ENCODE results near the gene POFUT2.

The POFUT2 gene

DNA sequence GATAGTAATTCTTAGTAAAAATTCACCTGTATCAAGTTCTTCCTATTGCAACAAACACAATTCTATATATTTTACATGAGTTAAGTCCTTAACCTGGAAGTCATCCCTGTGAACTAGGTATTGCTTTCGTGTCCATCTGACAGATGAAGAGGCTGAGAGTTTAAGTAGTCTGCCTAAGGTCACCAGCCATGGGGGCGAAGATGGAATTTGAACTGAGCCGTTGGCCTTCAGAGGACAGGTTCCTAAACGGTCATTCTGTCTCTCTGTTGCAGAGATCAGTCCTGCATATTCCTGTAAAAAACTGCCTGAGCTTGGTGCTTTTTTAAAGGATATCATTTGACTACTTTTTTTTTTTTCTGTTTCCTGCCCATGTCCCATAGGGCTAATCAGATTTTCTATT lies 10.2 kb upstream of the POFUT2 start:
- DNase-seq (ENCODE audit: low read depth in 2 of 2), result no peak

GRCh38 chr21:45297329-45297728 lies 9.6 kb upstream of the POFUT2 start:
- no peak for DNase-seq (ENCODE audit: low read depth in 2 of 2)

GRCh38 chr21:45296638-45297037 lies 8.9 kb upstream of the POFUT2 start:
- no peak for DNase-seq (ENCODE audit: low read depth in 2 of 2)

DNA sequence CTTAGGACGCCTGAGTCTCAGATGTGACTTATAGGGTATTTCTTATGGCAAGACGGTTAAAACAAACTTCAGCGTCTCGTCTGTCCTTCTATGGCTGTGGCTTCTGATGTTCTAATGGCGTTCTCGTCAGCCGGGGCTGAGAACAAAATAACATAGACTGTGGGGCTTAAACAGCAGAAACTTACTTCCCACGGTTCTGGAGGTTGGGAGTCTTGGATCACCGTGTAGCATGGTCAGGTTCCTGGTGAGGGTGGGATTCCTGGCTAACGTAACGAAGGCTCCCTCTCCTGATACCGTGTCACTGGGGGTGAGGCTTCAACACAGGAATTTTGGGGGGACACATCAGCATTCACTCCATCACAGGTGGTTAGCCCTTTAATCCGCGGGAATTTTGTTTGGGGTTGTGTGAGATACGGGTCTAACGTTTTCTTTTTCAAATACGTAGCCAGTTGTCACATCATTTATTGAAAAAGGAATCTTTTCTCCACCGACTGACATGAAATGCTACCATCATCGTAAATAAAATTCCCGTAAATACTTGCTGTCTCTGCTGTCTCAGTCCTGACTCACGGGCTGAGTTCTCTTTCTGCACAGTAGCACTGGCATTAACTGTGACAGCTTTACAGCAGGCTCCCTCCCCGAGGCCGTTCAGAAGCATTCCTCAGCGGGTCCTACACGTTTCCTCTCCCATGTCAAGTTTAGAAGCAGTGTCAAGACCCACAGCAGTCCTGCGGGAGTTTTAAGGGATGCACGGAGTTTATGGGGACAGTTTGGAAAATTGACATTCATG lies 8.1 kb upstream of the POFUT2 start:
- DNase-seq (ENCODE audit: low read depth in 2 of 2), result no peak

DNA sequence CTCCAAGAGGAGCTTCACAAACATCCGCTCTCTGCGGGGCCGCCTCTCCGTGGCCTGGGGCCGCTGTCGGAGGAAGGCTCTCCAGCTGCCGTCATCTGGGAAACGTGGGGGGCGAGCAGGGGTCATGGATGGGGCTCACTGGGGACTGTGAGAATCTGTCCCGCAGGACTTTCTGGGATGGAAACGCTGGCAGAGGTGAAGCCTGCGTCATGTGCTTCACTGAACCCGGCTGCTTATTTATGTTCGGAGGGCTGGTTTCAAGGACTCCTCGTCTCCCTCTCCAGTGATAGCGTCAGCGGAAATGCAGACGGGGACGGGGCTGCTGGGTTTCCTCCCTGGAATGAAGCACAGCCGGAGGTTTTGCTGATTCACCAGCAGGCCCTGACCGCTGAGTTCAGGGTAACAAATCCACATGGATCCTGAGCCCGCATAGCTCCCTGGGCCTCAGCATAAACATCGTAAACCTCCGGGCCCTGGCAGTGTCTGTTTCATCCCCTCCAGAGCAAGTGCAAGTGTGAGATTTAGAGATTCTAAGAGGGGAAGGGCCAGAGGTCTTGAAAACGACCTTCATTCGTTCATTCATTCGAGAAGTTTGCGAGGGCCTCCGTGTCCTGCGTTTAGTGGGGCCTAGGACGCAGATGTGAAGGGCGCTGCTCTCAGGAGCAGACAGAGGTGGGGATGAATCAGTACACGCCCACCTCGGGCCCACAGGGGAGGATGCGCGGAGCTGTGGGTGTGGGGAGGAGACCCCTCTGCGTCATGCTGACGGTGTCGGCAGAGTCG lies 7.0 kb upstream of the POFUT2 start:
- no peak for DNase-seq (ENCODE audit: low read depth in 2 of 2)

DNA sequence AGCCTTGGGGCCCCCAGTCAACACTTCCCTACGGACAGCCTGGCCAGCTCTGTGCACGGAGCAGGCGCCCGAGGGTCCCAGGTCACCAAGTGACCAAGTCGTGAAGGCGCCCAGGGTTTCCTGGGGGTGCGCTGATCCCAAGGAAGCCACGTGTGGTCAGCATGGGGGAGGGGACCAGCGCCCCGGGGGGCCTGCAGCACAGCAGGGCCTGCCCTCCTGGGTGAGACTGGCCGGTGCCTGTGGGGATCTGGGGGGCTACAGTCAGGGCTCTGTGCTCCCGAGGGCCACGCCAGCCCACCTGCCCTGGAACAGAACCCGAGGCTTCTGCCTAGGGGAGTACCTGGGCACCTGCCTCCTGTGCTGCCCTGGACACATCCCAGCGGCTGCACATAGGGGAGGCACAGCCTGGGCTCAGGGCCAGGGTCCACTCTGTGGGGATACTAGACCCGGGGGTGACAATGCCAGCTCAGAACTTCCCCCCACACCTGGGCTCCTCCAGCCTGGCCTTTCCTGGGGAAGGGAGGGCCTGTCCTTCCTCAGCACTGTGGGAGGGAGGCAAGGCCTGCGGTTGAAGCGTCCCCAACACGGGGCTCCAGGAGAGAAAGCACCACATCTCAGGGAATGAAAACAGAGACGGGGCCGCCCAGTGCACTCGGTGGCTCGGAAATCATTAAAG lies 6.2 kb upstream of the POFUT2 start:
- no peak for DNase-seq (ENCODE audit: low read depth in 2 of 2)

GRCh38 chr21:45293220-45293725 lies 5.6 kb upstream of the POFUT2 start:
- no peak for DNase-seq (ENCODE audit: low read depth in 2 of 2)

GRCh38 chr21:45292399-45293219 lies 4.9 kb upstream of the POFUT2 start:
- peak; percentile 67 to 72 for DNase-seq (ENCODE audit: low read depth in 2 of 2)

GRCh38 chr21:45291613-45292398 lies 4.1 kb upstream of the POFUT2 start:
- DNase-seq (ENCODE audit: low read depth in 2 of 2), result no peak

DNA sequence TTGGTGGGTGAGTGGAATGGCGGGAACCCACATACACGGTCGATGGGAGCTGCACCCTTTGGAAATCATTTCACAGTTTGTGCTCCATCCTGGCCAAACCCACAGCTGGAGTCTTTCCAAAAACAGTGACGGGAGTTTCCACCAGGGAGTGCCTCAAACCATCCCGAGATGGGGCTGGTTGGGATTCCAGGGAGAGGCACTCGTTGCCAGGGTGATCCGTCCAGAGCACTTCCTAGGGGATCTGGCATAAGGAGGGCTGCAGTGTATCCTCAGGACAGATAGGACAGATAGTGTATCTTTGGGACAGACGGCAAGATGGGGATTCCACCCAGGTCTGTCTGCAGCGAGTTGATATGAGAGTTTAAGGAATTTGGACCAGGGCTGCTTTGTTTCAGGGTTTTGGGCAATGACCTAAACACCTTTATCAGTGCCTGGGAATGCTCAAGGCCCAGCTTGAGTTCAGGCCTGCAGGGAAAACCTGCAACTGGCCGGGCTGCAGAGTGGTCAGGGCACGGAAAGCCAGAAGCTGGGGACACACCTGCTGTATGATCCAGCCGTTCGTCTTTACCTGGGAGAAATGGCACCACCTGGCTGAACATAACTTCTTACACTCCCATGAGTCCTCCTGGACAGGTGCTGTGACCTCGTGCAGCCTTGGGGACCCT lies 3.4 kb upstream of the POFUT2 start:
- DNase-seq (ENCODE audit: low read depth in 2 of 2), result no peak

GRCh38 chr21:45289655-45290515 lies 2.2 kb upstream of the POFUT2 start:
- DNase-seq (ENCODE audit: low read depth in 2 of 2), result no peak

- no peak for DNase-seq (ENCODE audit: low read depth in 2 of 2)
These were observed 1.4 kb upstream of the POFUT2 start for GRCh38 chr21:45289134-45289533.

GRCh38 chr21:45288441-45288841 lies 746 bp upstream of the POFUT2 start:
- DNase-seq (ENCODE audit: low read depth in 2 of 2), result no peak

GRCh38 chr21:45286671-45287437 lies 841 bp downstream of the POFUT2 start:
- no peak for DNase-seq (ENCODE audit: low read depth in 2 of 2)

DNA sequence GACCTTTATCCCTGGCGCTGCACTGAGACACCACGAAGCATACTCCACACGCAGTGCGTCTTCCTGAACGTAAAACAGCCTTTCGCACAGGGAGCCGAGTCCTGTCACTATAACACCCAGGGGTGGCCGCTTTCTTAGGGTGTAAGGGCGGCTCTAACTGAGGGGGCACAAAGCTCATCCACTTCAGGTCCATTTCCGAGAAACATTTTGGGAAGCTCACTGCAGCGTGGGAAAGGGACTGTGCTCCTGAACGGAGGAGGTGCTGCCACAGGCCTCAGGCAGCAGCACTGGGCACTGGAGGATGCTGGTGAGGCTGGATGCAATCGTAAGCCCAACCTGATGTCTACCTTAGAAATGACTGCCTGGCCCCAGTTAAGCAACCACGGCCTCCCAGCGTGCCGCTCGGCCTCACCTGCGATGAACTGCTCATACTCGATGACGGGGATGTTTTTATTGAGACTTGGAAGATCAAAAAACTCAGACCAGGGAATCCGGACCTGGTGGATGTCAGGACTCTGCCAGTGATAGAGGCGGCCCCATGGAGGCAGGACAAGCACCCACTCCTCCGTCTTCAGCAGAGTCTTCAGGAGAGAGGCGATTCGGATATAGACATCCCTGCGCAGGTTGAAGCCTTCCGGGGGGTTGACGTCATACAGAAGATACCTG lies 2.3 kb downstream of the POFUT2 start:
- no peak for DNase-seq (ENCODE audit: low read depth in 2 of 2)

- no peak for DNase-seq (ENCODE audit: low read depth in 2 of 2)
These were observed 3.3 kb downstream of the POFUT2 start for GRCh38 chr21:45284456-45284741.

DNA sequence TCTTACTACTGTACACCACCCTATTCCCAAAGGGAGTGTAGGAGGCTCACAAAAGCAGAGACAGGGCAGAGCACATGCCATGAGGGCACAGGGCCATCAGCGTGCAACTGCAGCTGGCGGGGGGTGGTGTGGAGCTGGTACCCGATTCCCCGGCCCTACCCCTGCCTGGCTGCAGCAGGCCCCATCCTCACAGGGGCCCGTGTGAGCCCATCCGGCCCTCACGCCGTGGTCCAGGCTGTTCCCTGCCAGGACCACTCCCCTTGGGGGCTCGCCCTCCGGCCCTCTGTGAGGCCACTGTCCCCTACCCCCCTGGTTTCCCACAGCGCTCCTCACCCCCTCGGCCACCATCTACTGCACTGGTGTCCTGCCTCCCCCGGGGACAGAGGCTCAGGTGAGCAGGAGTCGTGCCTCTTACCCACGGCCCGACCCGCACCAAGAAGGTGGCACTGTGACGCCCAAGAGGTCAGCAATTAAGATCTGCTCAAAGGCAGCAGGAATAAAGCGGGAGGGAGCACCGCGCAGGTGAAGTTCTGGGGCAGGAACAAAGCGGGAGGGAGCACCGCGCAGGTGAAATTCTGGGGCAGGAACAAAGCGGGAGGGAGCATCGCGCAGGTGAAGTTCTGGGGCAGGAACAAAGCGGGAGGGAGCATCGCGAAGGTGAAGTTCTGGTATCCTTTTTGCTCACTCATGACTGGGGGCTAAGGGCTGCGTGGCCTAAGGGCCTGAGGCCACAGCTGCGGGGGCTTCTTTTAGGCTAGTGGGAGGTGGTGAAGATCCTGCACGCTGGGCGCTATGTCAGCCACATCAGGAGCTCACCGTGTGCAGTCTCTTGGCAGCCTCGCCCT lies 3.9 kb downstream of the POFUT2 start:
- DNase-seq (ENCODE audit: low read depth in 2 of 2), result no peak

All from stimulated activated CD4-positive, alpha-beta T cell treated with anti-CD3 and anti-CD28 coated beads, Interleukin-1b, Interleukin-23, amount 100 ng/mL, for 4 hours (primary cell).